Activated CD4-positive, alpha-beta T cell treated with anti-CD3 and anti-CD28 coated beads, Interleukin-2, Interleukin-6, amounts not matched to agents 100 ng/mL and 50 ng/mL, durations not matched to agents 16 hours and 8 hours (primary cell): ENCODE results near the gene DNAJC30.
"Not testable (repeated sequence)": the region's sequence is repeated elsewhere in the genome, so short reads cannot be mapped to it uniquely, and the experiment has no call there.

Experiments used
- DNase-seq: peaks from one replicate; pipeline ENCODE4 v3.0.0-alpha.2; 2020

Gene DNAJC30

GRCh38 chr7:73683056-73683787, at the start of gene DNAJC30, which contains the start of gene BUD23:
Gene DNAJC30 (minus strand): TSS chr7:73683453. CDS start chr7:73683423, 30 bp downstream.
Gene BUD23 (plus strand): TSS chr7:73683597. CDS start chr7:73683626, 29 bp downstream.
- DNase-seq: peak; percentile 98

GRCh38 chr7:73732397-73732796, 49.1 kb upstream of the DNAJC30 start:
- no peak for DNase-seq

- DNase-seq: no peak
These were observed 47.2 kb upstream of the DNAJC30 start for GRCh38 chr7:73730485-73730884.

GRCh38 chr7:73728551-73728950, 45.3 kb upstream of the DNAJC30 start:
- no peak for DNase-seq

GRCh38 chr7:73727952-73728351, 44.7 kb upstream of the DNAJC30 start:
- no peak for DNase-seq

GRCh38 chr7:73726083-73726466, 42.8 kb upstream of the DNAJC30 start:
- DNase-seq: no peak

- DNase-seq: no peak
These were observed 40.6 kb upstream of the DNAJC30 start for GRCh38 chr7:73723813-73724212.

- DNase-seq: no peak
These were observed 39.5 kb upstream of the DNAJC30 start for GRCh38 chr7:73722785-73723184.

GRCh38 chr7:73722182-73722581, 38.9 kb upstream of the DNAJC30 start:
- DNase-seq: not testable (repeated sequence)

- DNase-seq: no peak
These were observed 38.1 kb upstream of the DNAJC30 start for GRCh38 chr7:73721377-73721817.

GRCh38 chr7:73720443-73720842, 37.2 kb upstream of the DNAJC30 start:
- not testable (repeated sequence) for DNase-seq

GRCh38 chr7:73719806-73720169, 36.5 kb upstream of the DNAJC30 start:
- DNase-seq: no peak

GRCh38 chr7:73718905-73719805, 35.9 kb upstream of the DNAJC30 start, which contains the start of gene STX1A:
Gene STX1A (minus strand): TSS chr7:73719669. CDS start chr7:73719631, 38 bp downstream.
- peak; percentile 80 for DNase-seq

- peak; percentile 17 for DNase-seq
These were observed 35.2 kb upstream of the DNAJC30 start for GRCh38 chr7:73718438-73718881.

- peak; percentile 87 for DNase-seq
These were observed 34.7 kb upstream of the DNAJC30 start for GRCh38 chr7:73717991-73718405.

GRCh38 chr7:73717025-73717807, 34.0 kb upstream of the DNAJC30 start:
- no peak for DNase-seq

GRCh38 chr7:73716318-73716890, 33.2 kb upstream of the DNAJC30 start:
- DNase-seq: no peak

- peak; percentile 82 for DNase-seq
These were observed 32.5 kb upstream of the DNAJC30 start for GRCh38 chr7:73715648-73716317.

GRCh38 chr7:73713319-73713718, 30.1 kb upstream of the DNAJC30 start:
- DNase-seq: not testable (repeated sequence)

- no peak for DNase-seq
These were observed 29.5 kb upstream of the DNAJC30 start for GRCh38 chr7:73712773-73713172.

GRCh38 chr7:73708961-73709549, 25.8 kb upstream of the DNAJC30 start:
- DNase-seq: no peak
